Endothelial cell of umbilical vein (primary cell): ENCODE measurements around the gene SSC4D. TPM values are rescaled to one million over a fixed set of nuclear protein-coding genes. Genes with fewer than 3 reads are reported as not detected.

Experiments
- BruUV-seq: library from RNA; stranded (reverse); fragments of 400-500 nt; replicated peaks from 2 replicates; lab custom pipeline; 2021; lab: Mats Ljungman, UMichigan
- CTCF ChIA-PET: fragments of 300-600, 350-600 bp; sonication (Branson Sonifier 250); formaldehyde crosslinking; loops from one replicate; lab custom pipeline; 2021; ENCODE audit warnings: antibody characterized with exemption, inconsistent platforms; lab: Charles Lee
- POLR2A ChIA-PET: fragments of 300-600, 350-600 bp; sonication (Branson Sonifier 250); formaldehyde crosslinking; loops from one replicate; lab custom pipeline; 2021; ENCODE audit warnings: antibody characterized with exemption, inconsistent platforms; lab: Charles Lee
- DNase-seq: peaks from one replicate; pipeline ENCODE4 v3.0.0-alpha.2; 2011; ENCODE audit warnings: low read depth, low spot score
- FAIRE-seq: peaks from 2 replicates; lab custom pipeline; 2011; peaks lifted over from hg19 to GRCh38; lab: Jason Lieb, UNC
- H2AFZ ChIP-seq: 2 replicates; pipeline ENCODE4 v1.6.0; 2012; ENCODE audit warnings: low read depth, low read length, control low read depth, inconsistent platforms
- H3K27ac ChIP-seq: 2 replicates; pipeline ENCODE4 v1.5.1; 2011; ENCODE audit warnings: low read depth, mild to moderate bottlenecking, control low read depth, low read length, moderate library complexity; ENCODE audit not compliant: insufficient read depth
- H3K27me3 ChIP-seq, 2 experiments: 2 replicates each; pipeline versions ENCODE4 v1.6.0 to v1.6.1; 2011; ENCODE audit warnings: low read length in 2 of 2, mixed read lengths in 1 of 2; ENCODE audit not compliant: control insufficient read depth in 2 of 2, insufficient read depth in 2 of 2
- H3K36me3 ChIP-seq, 2 experiments: 2 replicates in 1 of 2; 3 replicates in 1 of 2; pipeline ENCODE4 v1.5.1; 2011; ENCODE audit warnings: low read length in 2 of 2, mild to moderate bottlenecking in 1 of 2, moderate library complexity in 1 of 2; ENCODE audit not compliant: control insufficient read depth in 2 of 2, insufficient read depth in 2 of 2; ENCODE audit errors: extremely low read depth in 1 of 2
- H3K4me1 ChIP-seq: 3 replicates; pipeline ENCODE4 v1.5.1; 2011; ENCODE audit warnings: mild to moderate bottlenecking, low read length; ENCODE audit not compliant: control insufficient read depth, insufficient read depth; ENCODE audit errors: extremely low read depth
- H3K4me2 ChIP-seq: 2 replicates; pipeline ENCODE4 v1.6.1; 2011; ENCODE audit warnings: low read length, control low read depth, mixed read lengths; ENCODE audit not compliant: insufficient read depth
- H3K4me3 ChIP-seq, 3 experiments: fragments of 200-600 bp in 1 of 3; sonication (generic), shearing (Covaris generic) in 1 of 3; replicated peaks in 1 of 3; 2 replicates each; pipeline ENCODE4 v1.5.1; 2011 to 2016; ENCODE audit warnings: control low read depth in 3 of 3, low read length in 3 of 3, mild to moderate bottlenecking in 2 of 3, inconsistent platforms in 1 of 3, low read depth in 1 of 3, moderate library complexity in 1 of 3; ENCODE audit not compliant: insufficient read depth in 1 of 3
- H3K79me2 ChIP-seq: 2 replicates; pipeline ENCODE4 v1.6.0; 2012; ENCODE audit warnings: low read length, inconsistent platforms; ENCODE audit not compliant: control insufficient read depth, insufficient read depth
- H3K9ac ChIP-seq: replicated peaks from 2 replicates; pipeline ENCODE3; 2011; ENCODE audit warnings: low read length, control low read depth; ENCODE audit not compliant: insufficient read depth; ENCODE audit errors: extremely low read depth
- H3K9me1 ChIP-seq: replicated peaks from 3 replicates; pipeline ENCODE4 v1.6.0; 2011; ENCODE audit warnings: mild to moderate bottlenecking, low read length; ENCODE audit not compliant: control insufficient read depth, insufficient read depth; ENCODE audit errors: extremely low read depth
- H3K9me3 ChIP-seq: replicated peaks from 2 replicates; pipeline ENCODE4 v1.5.1; 2012; ENCODE audit warnings: low read length, inconsistent platforms; ENCODE audit not compliant: control insufficient read depth, insufficient read depth
- H4K20me1 ChIP-seq: replicated peaks from 2 replicates; pipeline ENCODE3; 2011; ENCODE audit warnings: mild to moderate bottlenecking, low read length; ENCODE audit not compliant: control insufficient read depth, insufficient read depth; ENCODE audit errors: extremely low read depth
- CTCF ChIP-seq, 2 donors: IDR thresholded peaks; 1 replicate in 1 of 2; 2 replicates in 1 of 2; pipeline ENCODE4 v1.5.1; 2011; ENCODE audit warnings: low read length in 2 of 2, mild to moderate bottlenecking in 2 of 2, moderate library complexity in 2 of 2, control low read depth in 1 of 2, inconsistent platforms in 1 of 2, low read depth in 1 of 2; ENCODE audit not compliant: insufficient read depth in 1 of 2; ENCODE audit errors: extremely low read depth in 1 of 2
- EZH2 ChIP-seq: IDR thresholded peaks from 2 replicates; pipeline ENCODE4 v1.6.1; 2012; ENCODE audit warnings: borderline replicate concordance, low read depth, mild to moderate bottlenecking, moderate library complexity, low read length, inconsistent platforms; ENCODE audit not compliant: severe bottlenecking
- FOS ChIP-seq: IDR thresholded peaks from 2 replicates; pipeline ENCODE4 v1.6.1; 2011; ENCODE audit warnings: mild to moderate bottlenecking, low read length, moderate library complexity, borderline replicate concordance; ENCODE audit not compliant: insufficient read depth
- GATA2 ChIP-seq: IDR thresholded peaks from 2 replicates; pipeline ENCODE4 v1.7.0; 2011; ENCODE audit warnings: low read depth, mild to moderate bottlenecking, moderate library complexity, mixed read lengths, low read length; ENCODE audit not compliant: insufficient read length, insufficient read depth
- JUN ChIP-seq: IDR thresholded peaks from 2 replicates; pipeline ENCODE4 v1.6.1; 2011; ENCODE audit warnings: borderline replicate concordance, low read depth; ENCODE audit not compliant: insufficient read length, insufficient read depth
- MAX ChIP-seq: IDR thresholded peaks from 2 replicates; pipeline ENCODE4 v1.6.1; 2011; ENCODE audit not compliant: insufficient read depth, insufficient read length
- MYC ChIP-seq: IDR thresholded peaks from one replicate; pipeline ENCODE4 v1.6.1; 2011; ENCODE audit warnings: mild to moderate bottlenecking, low read depth, low read length
- POLR2A ChIP-seq: IDR thresholded peaks from 2 replicates; pipeline ENCODE4 v1.6.1; 2012; ENCODE audit warnings: low read depth, mild to moderate bottlenecking, control low read depth, low read length
- POLR2AphosphoS5 ChIP-seq: IDR thresholded peaks from 2 replicates; pipeline ENCODE4 v1.6.1; 2012; ENCODE audit warnings: low read depth, mild to moderate bottlenecking, control low read depth, low read length, moderate library complexity; ENCODE audit not compliant: insufficient read depth
- dilution Hi-C: fragments of 300-500 bp; cut with MboI; formaldehyde crosslinking; loops from one replicate; pipeline ENCODE4 v1.15.0; 2019; ENCODE audit warnings: low sequenced_read_pairs; ENCODE audit not compliant: extremely low pct_ligation_motif_present
- intact Hi-C: fragments of 100-400 bp; cut with micrococcal nuclease; formaldehyde crosslinking; loops from one replicate; pipeline ENCODE4 v1.10.0; 2022
- polyA plus RNA-seq, 4 experiments: library from polyadenylated mRNA; depleted of rRNA in 3 of 4; stranded (reverse) in 3 of 4; unstranded in 1 of 4; fragments of >200 nt; gene quantifications; 2 replicates each; pipeline versions ENCODE4 v1.2.1 to v1.2.3, GENCODE V29; 2011 to 2012; ENCODE audit warnings: missing spikeins in 1 of 4
- total RNA-seq: library from RNA; stranded (reverse); gene quantifications from 2 replicates; pipeline ENCODE4 v1.2.3, GENCODE V29; 2021

The SSC4D gene
- total and polyA plus RNA-seq, 2 donors (not counting 3 experiments of a cell fraction or from before 2014, with no cell fraction given), result 0.46 to 0.88 TPM

- Histone ChIP-seq H3K9me1 (no peaks in the 10 kb centered on the region), H3K9me3 (no peaks in the 10 kb centered on the region), H3K27me3 (no peaks in the 10 kb centered on the region), H3K4me1 (peaks cover 35% of the 10 kb centered on the region), H3K9ac (no peak overlapping the region), H4K20me1 (peaks cover 36% of the 10 kb centered on the region), H3K27ac (no peak overlapping the region), H3K4me2 (no peak overlapping the region), H3K79me2 (peaks cover 100% of the 10 kb centered on the region), H3K36me3 (peaks cover 5 to 11% of the 10 kb centered on the region in 2 experiments), H3K4me3 (no peak overlapping the region), H2AFZ (no peak overlapping the region)
- DNase-seq (no peak), FAIRE-seq (no peak)
- TF ChIP-seq POLR2A, result no peak
- TF ChIP-seq FOS, result no peak
- TF ChIP-seq MAX, result no peak
- TF ChIP-seq GATA2, result no peak
- TF ChIP-seq MYC, result no peak
- no peak for TF ChIP-seq JUN
- no peak for TF ChIP-seq CTCF (IDR thresholded peaks at IDR 0.05; ENCODE audit: extremely low read depth in 1 of 2, insufficient read depth in 1 of 2, low read depth in 1 of 2, low read length in 2 of 2)
- no peak for TF ChIP-seq POLR2AphosphoS5
- TF ChIP-seq EZH2, result no peak
- POLR2A ChIA-PET, result no interaction called here
- CTCF ChIA-PET, result interaction anchor here (0.6 kb wide), 1 partner anchor 18 kb away, joined by 3 read pairs; no protein-coding TSS in a partner anchor
- intact Hi-C loops (no loop called here), dilution Hi-C loops (no loop called here)
- no TSS peak for BruUV-seq
These were observed 57.3 kb downstream of the SSC4D start for GRCh38 chr7:76352193-76352592.
